ENCODE measurements around the gene KCTD16. TPM values are rescaled to one million over a fixed set of nuclear protein-coding genes. Genes with fewer than 3 reads are reported as not detected.

Gene KCTD16
- total and polyA plus RNA-seq, 12 donors, result 0.04 to 2.1 (median 0.48) TPM; not detected in 1

- TF ChIP-seq POLR2A (IDR thresholded peaks at IDR 0.05), result no peak
- TF ChIP-seq, protein P1, sequence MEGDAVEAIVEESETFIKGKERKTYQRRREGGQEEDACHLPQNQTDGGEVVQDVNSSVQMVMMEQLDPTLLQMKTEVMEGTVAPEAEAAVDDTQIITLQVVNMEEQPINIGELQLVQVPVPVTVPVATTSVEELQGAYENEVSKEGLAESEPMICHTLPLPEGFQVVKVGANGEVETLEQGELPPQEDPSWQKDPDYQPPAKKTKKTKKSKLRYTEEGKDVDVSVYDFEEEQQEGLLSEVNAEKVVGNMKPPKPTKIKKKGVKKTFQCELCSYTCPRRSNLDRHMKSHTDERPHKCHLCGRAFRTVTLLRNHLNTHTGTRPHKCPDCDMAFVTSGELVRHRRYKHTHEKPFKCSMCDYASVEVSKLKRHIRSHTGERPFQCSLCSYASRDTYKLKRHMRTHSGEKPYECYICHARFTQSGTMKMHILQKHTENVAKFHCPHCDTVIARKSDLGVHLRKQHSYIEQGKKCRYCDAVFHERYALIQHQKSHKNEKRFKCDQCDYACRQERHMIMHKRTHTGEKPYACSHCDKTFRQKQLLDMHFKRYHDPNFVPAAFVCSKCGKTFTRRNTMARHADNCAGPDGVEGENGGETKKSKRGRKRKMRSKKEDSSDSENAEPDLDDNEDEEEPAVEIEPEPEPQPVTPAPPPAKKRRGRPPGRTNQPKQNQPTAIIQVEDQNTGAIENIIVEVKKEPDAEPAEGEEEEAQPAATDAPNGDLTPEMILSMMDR (IDR thresholded peaks at IDR 0.05), result no peak
- Histone ChIP-seq H3K9me3 (replicated peaks in 1 of 3) (no peaks in the 10 kb centered on the region), H3K36me3 (replicated peaks in 1 of 2) (no peaks in the 10 kb centered on the region), H3K4me1 (replicated peaks in 1 of 2) (no peaks in the 10 kb centered on the region), H3K27me3 (no peaks in the 10 kb centered on the region), H3K4me3 (no peak overlapping the region), H3K27ac (no peak overlapping the region)
- DNase-seq, result no peak
- intact Hi-C loops (cut with DNase I), result no loop called here
Measured at GRCh38 chr5:144247131-144247530, 76.5 kb downstream of the KCTD16 start.

- intact Hi-C loops (cut with DNase I), result no loop called here
- 65 to 76% (median 67%) methylated on average over 2 of the region's 2 CpGs for WGBS, 4 donors
- H3K4me1 ChIP-seq (replicated peaks in 1 of 2), result no peaks in the 10 kb centered on the region
- no peak overlapping the region for H3K27ac ChIP-seq
- no peak for DNase-seq
- H3K9me3 ChIP-seq (replicated peaks in 1 of 3), result no peaks in the 10 kb centered on the region
- no peaks in the 10 kb centered on the region for H3K27me3 ChIP-seq
- TF ChIP-seq POLR2A (IDR thresholded peaks at IDR 0.05), result no peak
- TF ChIP-seq, protein P1 (IDR thresholded peaks at IDR 0.05), result no peak
- no peak overlapping the region for H3K4me3 ChIP-seq
- H3K36me3 ChIP-seq (replicated peaks in 1 of 2), result no peaks in the 10 kb centered on the region
Measured at GRCh38 chr5:144248015-144248414, 77.3 kb downstream of the KCTD16 start.

- Histone ChIP-seq H3K27ac (no peak overlapping the region), H3K4me1 (replicated peaks in 1 of 2) (no peaks in the 10 kb centered on the region), H3K4me3 (no peak overlapping the region), H3K27me3 (no peaks in the 10 kb centered on the region), H3K36me3 (replicated peaks in 1 of 2) (no peaks in the 10 kb centered on the region), H3K9me3 (replicated peaks in 1 of 3) (no peaks in the 10 kb centered on the region)
- no peak for DNase-seq
- intact Hi-C loops (cut with DNase I), result no loop called here
- no peak for TF ChIP-seq POLR2A (IDR thresholded peaks at IDR 0.05)
- TF ChIP-seq, protein P1 (IDR thresholded peaks at IDR 0.05), result no peak
- WGBS, 4 donors, result 41 to 47% (median 45%) methylated on average over 2 of the region's 2 CpGs
Measured at GRCh38 chr5:144249755-144250464, 79.2 kb downstream of the KCTD16 start.

DNA sequence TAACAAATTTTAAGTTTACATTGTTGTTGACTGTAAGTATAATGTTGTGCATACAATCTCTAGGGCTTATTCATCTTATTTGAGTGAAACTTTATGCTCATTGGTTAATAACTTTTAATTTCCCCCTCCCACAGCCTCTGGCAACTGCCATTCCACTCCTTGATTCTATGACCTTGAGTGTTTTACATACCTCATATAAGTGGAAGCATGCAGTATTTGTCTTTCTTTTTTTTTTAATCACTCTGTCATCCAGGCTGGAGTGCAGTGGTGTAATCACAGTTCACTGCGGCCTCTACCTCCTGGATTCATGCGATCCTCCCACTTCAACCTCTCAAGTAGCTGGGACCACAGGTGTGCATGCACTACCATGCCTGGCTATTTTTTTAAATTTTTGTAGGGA is 83.9 kb downstream of the KCTD16 start:
- H3K36me3 ChIP-seq (replicated peaks in 1 of 2), result no peaks in the 10 kb centered on the region
- H3K27ac ChIP-seq, result no peak overlapping the region
- no peak overlapping the region for H3K4me3 ChIP-seq
- 78 to 87% (median 83%) methylated on average over 2 of the region's 2 CpGs for WGBS, 4 donors
- TF ChIP-seq, protein P1 (IDR thresholded peaks at IDR 0.05), result no peak
- TF ChIP-seq POLR2A (IDR thresholded peaks at IDR 0.05), result no peak
- intact Hi-C loops (cut with DNase I), result no loop called here
- DNase-seq, result no peak
- H3K9me3 ChIP-seq (replicated peaks in 1 of 3), result no peaks in the 10 kb centered on the region
- no peaks in the 10 kb centered on the region for H3K27me3 ChIP-seq
- no peaks in the 10 kb centered on the region for H3K4me1 ChIP-seq (replicated peaks in 1 of 2)
